H1 (cell line): Measurements from ENCODE around the gene RNF214. TPM values are rescaled to one million over a fixed set of nuclear protein-coding genes. Genes with fewer than 3 reads are reported as not detected.

Experiments used
- CTCF ChIA-PET: fragments of 300-600 bp; sonication (Branson Sonifier 250); formaldehyde crosslinking; loops from one replicate; lab custom pipeline; 2021; ENCODE audit not compliant: partially characterized antibody; lab: Charles Lee
- POLR2A ChIA-PET: fragments of 300-600 bp; sonication (Branson Sonifier 250); formaldehyde crosslinking; loops from one replicate; lab custom pipeline; 2021; ENCODE audit warnings: inconsistent platforms; ENCODE audit not compliant: partially characterized antibody; lab: Charles Lee
- DNase-seq, 2 experiments: peaks; one replicate each; pipeline versions ENCODE4 v3.0.0 to v3.0.0-alpha.2; 2010 to 2022; ENCODE audit warnings: low spot score in 2 of 2, low read depth in 1 of 2, mixed read lengths in 1 of 2
- FAIRE-seq: peaks from 2 replicates; lab custom pipeline; 2011; peaks lifted over from hg19 to GRCh38; lab: Jason Lieb, UNC
- H2AFZ ChIP-seq: 2 replicates; pipeline ENCODE4 v1.8.1; 2012; ENCODE audit warnings: low read length, inconsistent platforms
- H2AK5ac ChIP-seq: 2 replicates; pipeline ENCODE4 v1.6.1; 2013; ENCODE audit warnings: low read depth, low read length
- H2BK120ac ChIP-seq: replicated peaks from 2 replicates; pipeline ENCODE3; 2013; ENCODE audit warnings: low read depth, low read length, inconsistent platforms
- H2BK12ac ChIP-seq: 2 replicates; pipeline ENCODE4 v1.6.1; 2013; ENCODE audit warnings: low read depth, low read length
- H2BK15ac ChIP-seq: 2 replicates; pipeline ENCODE4 v1.6.1; 2013; ENCODE audit warnings: low read length
- H2BK20ac ChIP-seq: 2 replicates; pipeline ENCODE4 v1.6.1; 2013; ENCODE audit warnings: low read length
- H2BK5ac ChIP-seq: 2 replicates; pipeline ENCODE4 v1.6.1; 2013; ENCODE audit warnings: low read depth, low read length
- H3K14ac ChIP-seq: 2 replicates; pipeline ENCODE4 v1.6.1; 2013; ENCODE audit warnings: inconsistent platforms; ENCODE audit not compliant: insufficient read length
- H3K18ac ChIP-seq: 2 replicates; pipeline ENCODE4 v1.6.1; 2013; ENCODE audit warnings: low read length; ENCODE audit errors: extremely low read depth
- H3K23ac ChIP-seq: 2 replicates; pipeline ENCODE4 v1.6.1; 2013; ENCODE audit warnings: inconsistent platforms; ENCODE audit not compliant: insufficient read length
- H3K23me2 ChIP-seq: 2 replicates; pipeline ENCODE4 v1.6.1; 2013; ENCODE audit warnings: low read depth, low read length
- H3K27ac ChIP-seq: 2 replicates; pipeline ENCODE4 v1.6.1; 2011; ENCODE audit warnings: low read depth, low read length, inconsistent platforms
- H3K27me3 ChIP-seq, 4 experiments: replicated peaks in 1 of 4; 1 replicate in 1 of 4; 2 replicates in 3 of 4; pipeline versions ENCODE4 v1.6.1 to v1.8.1; 2011 to 2013; ENCODE audit warnings: low read length in 3 of 4, mild to moderate bottlenecking in 3 of 4, inconsistent platforms in 2 of 4, mixed read lengths in 2 of 4, moderate library complexity in 1 of 4; ENCODE audit not compliant: control insufficient read depth in 3 of 4, insufficient read depth in 3 of 4; ENCODE audit errors: extremely low read depth in 1 of 4
- H3K36me3 ChIP-seq, 4 experiments: 2 replicates each; pipeline versions ENCODE4 v1.6.1 to v1.8.1; 2011 to 2013; ENCODE audit warnings: mild to moderate bottlenecking in 4 of 4, low read length in 3 of 4, moderate library complexity in 2 of 4, control low read depth in 1 of 4, inconsistent platforms in 1 of 4; ENCODE audit not compliant: insufficient read depth in 4 of 4, control insufficient read depth in 2 of 4
- H3K4ac ChIP-seq: replicated peaks from 2 replicates; pipeline ENCODE3; 2013; ENCODE audit warnings: low read length, low read depth, mixed read lengths, inconsistent platforms; ENCODE audit not compliant: insufficient read length
- H3K4me1 ChIP-seq, 4 experiments: replicated peaks in 1 of 4; 1 replicate in 1 of 4; 2 replicates in 3 of 4; pipeline versions ENCODE4 v1.6.1 to v1.8.1; 2011 to 2013; ENCODE audit warnings: low read length in 3 of 4, inconsistent platforms in 2 of 4, mixed read lengths in 1 of 4; ENCODE audit not compliant: insufficient read depth in 4 of 4, control insufficient read depth in 3 of 4
- H3K4me2 ChIP-seq, 2 experiments: 2 replicates each; pipeline versions ENCODE4 v1.6.1 to v1.8.1; 2011 to 2013; ENCODE audit warnings: low read depth in 2 of 2, low read length in 2 of 2, control low read depth in 1 of 2, inconsistent platforms in 1 of 2, mild to moderate bottlenecking in 1 of 2; ENCODE audit not compliant: insufficient read depth in 1 of 2
- H3K4me3 ChIP-seq, 4 experiments: fragments of 200-600, 300-600 bp in 1 of 4; sonication (generic), shearing (Covaris generic), sonication (Bioruptor Twin) in 1 of 4; 2 replicates each; pipeline versions ENCODE4 v1.5.1 to v1.8.1; 2011 to 2016; ENCODE audit warnings: low read length in 4 of 4, low read depth in 3 of 4, control low read depth in 2 of 4, inconsistent platforms in 2 of 4, mild to moderate bottlenecking in 2 of 4, mixed read lengths in 1 of 4, moderate library complexity in 1 of 4; ENCODE audit not compliant: insufficient read depth in 2 of 4; ENCODE audit errors: extremely low read depth in 1 of 4
- H3K56ac ChIP-seq: replicated peaks from 2 replicates; pipeline ENCODE3; 2013; ENCODE audit warnings: low read depth, mild to moderate bottlenecking, mixed read lengths, low read length, inconsistent platforms; ENCODE audit not compliant: insufficient read length
- H3K79me1 ChIP-seq: 2 replicates; pipeline ENCODE4 v1.6.1; 2013; ENCODE audit warnings: low read depth, low read length, control low read depth
- H3K79me2 ChIP-seq, 2 experiments: 2 replicates each; pipeline versions ENCODE4 v1.6.1 to v1.8.1; 2012 to 2013; ENCODE audit warnings: low read length in 2 of 2, mild to moderate bottlenecking in 2 of 2, inconsistent platforms in 1 of 2; ENCODE audit not compliant: insufficient read depth in 2 of 2, control insufficient read depth in 1 of 2
- H3K9ac ChIP-seq, 4 experiments: replicated peaks in 1 of 4; 1 replicate in 1 of 4; 2 replicates in 3 of 4; pipeline versions ENCODE4 v1.6.1 to v1.8.1; 2011 to 2013; ENCODE audit warnings: low read depth in 3 of 4, low read length in 3 of 4, control low read depth in 2 of 4, mild to moderate bottlenecking in 2 of 4, moderate library complexity in 2 of 4, inconsistent platforms in 1 of 4; ENCODE audit errors: extremely low read depth in 1 of 4
- H3K9me3 ChIP-seq, 2 experiments: 2 replicates each; pipeline versions ENCODE4 v1.6.1 to v1.8.1; 2012 to 2013; ENCODE audit warnings: mild to moderate bottlenecking in 2 of 2, moderate library complexity in 2 of 2, control low read depth in 1 of 2, inconsistent platforms in 1 of 2, low read depth in 1 of 2, low read length in 1 of 2, mixed read lengths in 1 of 2; ENCODE audit not compliant: insufficient read depth in 2 of 2
- H4K20me1 ChIP-seq, 2 experiments: replicated peaks in 1 of 2; 2 replicates each; pipeline versions ENCODE3 to v1.8.1; 2011 to 2013; ENCODE audit warnings: inconsistent platforms in 2 of 2, low read length in 2 of 2, mild to moderate bottlenecking in 1 of 2; ENCODE audit not compliant: insufficient read depth in 2 of 2, control insufficient read depth in 1 of 2
- H4K5ac ChIP-seq: 2 replicates; pipeline ENCODE4 v1.6.1; 2013; ENCODE audit warnings: low read length, low read depth, mixed read lengths, inconsistent platforms; ENCODE audit not compliant: insufficient read length
- H4K8ac ChIP-seq: 2 replicates; pipeline ENCODE4 v1.8.0; 2013; ENCODE audit warnings: mild to moderate bottlenecking, moderate library complexity, low read length, inconsistent platforms; ENCODE audit not compliant: insufficient read depth; ENCODE audit errors: extremely low read depth
- H4K91ac ChIP-seq: replicated peaks from 2 replicates; pipeline ENCODE3; 2013; ENCODE audit warnings: low read length, mixed read lengths, inconsistent platforms; ENCODE audit not compliant: insufficient read length
- CEBPB ChIP-seq: IDR thresholded peaks from 2 replicates; pipeline ENCODE4 v1.6.1; 2012; ENCODE audit warnings: low read depth, low read length
- CHD1 ChIP-seq: IDR thresholded peaks from 2 replicates; pipeline ENCODE4 v1.6.1; 2012; ENCODE audit warnings: low read depth, low read length, improper control_type of control experiment
- CHD2 ChIP-seq: IDR thresholded peaks from 2 replicates; pipeline ENCODE4 v1.6.1; 2012; ENCODE audit warnings: low read length, improper control_type of control experiment
- CREB1 ChIP-seq: IDR thresholded peaks from 2 replicates; pipeline ENCODE4 v1.6.1; 2012; ENCODE audit warnings: inconsistent platforms
- FOSL1 ChIP-seq: IDR thresholded peaks from 2 replicates; pipeline ENCODE4 v1.6.1; 2011; ENCODE audit warnings: mild to moderate bottlenecking, low read depth, low read length, moderate library complexity; ENCODE audit not compliant: insufficient read depth
- GABPA ChIP-seq: IDR thresholded peaks from 2 replicates; pipeline ENCODE4 v1.6.1; 2011; ENCODE audit warnings: mild to moderate bottlenecking, low read length, moderate library complexity, borderline replicate concordance; ENCODE audit not compliant: insufficient read depth
- HDAC6 ChIP-seq: IDR thresholded peaks from one replicate; pipeline ENCODE4 v1.7.1; 2012; ENCODE audit warnings: low read depth, mild to moderate bottlenecking, inconsistent platforms, low read length, moderate library complexity
- KDM4A ChIP-seq: IDR thresholded peaks from one replicate; pipeline ENCODE4 v1.7.1; 2012; ENCODE audit warnings: low read depth, mild to moderate bottlenecking, moderate library complexity, low read length, inconsistent platforms; ENCODE audit not compliant: severe bottlenecking
- KDM5A ChIP-seq: fragments of 200-600 bp; IDR thresholded peaks from 2 replicates; pipeline ENCODE4 v1.7.1; 2012; ENCODE audit warnings: mild to moderate bottlenecking, low read length, inconsistent platforms, mixed read lengths
- NANOG ChIP-seq: IDR thresholded peaks from 2 replicates; pipeline ENCODE4 v1.6.1; 2011; ENCODE audit warnings: low read length, low read depth, mild to moderate bottlenecking, inconsistent platforms; ENCODE audit not compliant: insufficient read depth, poor library complexity, severe bottlenecking
- POLR2AphosphoS5 ChIP-seq: IDR thresholded peaks from 2 replicates; pipeline ENCODE4 v1.6.1; 2011; ENCODE audit warnings: low read depth, low read length
- SP4 ChIP-seq: IDR thresholded peaks from 2 replicates; pipeline ENCODE4 v1.6.1; 2012; ENCODE audit warnings: low read length, inconsistent platforms
- SUZ12 ChIP-seq: fragments of 200-600 bp; sonication (generic); IDR thresholded peaks from 2 replicates; pipeline ENCODE4 v1.6.1; 2012; ENCODE audit warnings: mild to moderate bottlenecking, inconsistent platforms, low read length, moderate library complexity, mixed read lengths
- TBP ChIP-seq: IDR thresholded peaks from 2 replicates; pipeline ENCODE4 v1.6.1; 2011; ENCODE audit warnings: low read depth, low read length, improper control_type of control experiment
- ZNF274 ChIP-seq: IDR thresholded peaks from 2 replicates; pipeline ENCODE4 v1.7.0; 2012; ENCODE audit warnings: low read length, borderline replicate concordance; ENCODE audit errors: extremely low read depth
- WGBS, 2 experiments: shearing (Covaris generic) in 1 of 2; methylation state at CpG; one replicate each; pipeline versions ENCODE4 v1.1.6 to v1.1.7; 2013 to 2015; ENCODE audit warnings: low lambda C conversion rate in 2 of 2, mixed read lengths in 2 of 2, inconsistent platforms in 1 of 2, low coverage in 1 of 2, missing lambda C conversion rate in 1 of 2; ENCODE audit not compliant: insufficient replicate concordance in 2 of 2, insufficient coverage in 1 of 2, insufficient read length in 1 of 2; ENCODE audit errors: extremely low coverage in 1 of 2, missing lambda C conversion rate in 1 of 2; 5-methylcytosine and 5-hydroxymethylcytosine counted together
- polyA plus RNA-seq, 7 experiments: library from polyadenylated mRNA; depleted of rRNA in 3 of 7; stranded (reverse) in 5 of 7; unstranded in 2 of 7; fragments of >200 nt in 5 of 7; fragments of 200-250 nt in 2 of 7; gene quantifications; 1 replicate in 5 of 7; 2 replicates in 1 of 7; 4 replicates in 1 of 7; pipeline versions ENCODE4 v1.2.1 to v1.2.3, GENCODE V29; 2011 to 2013; ENCODE audit warnings: missing spikeins in 2 of 7, mixed read lengths in 2 of 7
- total RNA-seq: library from RNA; stranded (reverse); fragmentation: NEBNext Ultra II Directional; extraction: Animal tissue kit (Norgen Biotek cat#: 25700); gene quantifications from 2 replicates; pipeline ENCODE4 v1.2.1, GENCODE V29; 2021

Gene RNF214
- total and polyA plus RNA-seq, 2 of the 8 experiments (the other 6 are each of a cell fraction or from before 2014, with no cell fraction given) = 34.9 to 35.6 TPM

GRCh38 chr11:117203069-117203407 lies 29.4 kb upstream of the RNF214 start:
- no peak overlapping the region for H3K23ac ChIP-seq
- POLR2A ChIA-PET = interaction anchor here (1.0 to 10.3 kb wide), 8 partner anchors 8 to 55 kb away, joined by 3 to 153 read pairs (median 6); partner anchors contain the start of genes PCSK7, RNF214 and SIDT2
- H4K5ac ChIP-seq = no peak overlapping the region
- no peak overlapping the region for H2BK12ac ChIP-seq
- H2AK5ac ChIP-seq = no peak overlapping the region
- H2BK5ac ChIP-seq = no peak overlapping the region; the same call in 1 of the 2 replicates
- H3K79me2 ChIP-seq = peaks cover 0 to 14% of the 10 kb centered on the region in 2 experiments; a peak in 1 of 4 replicates
- H3K56ac ChIP-seq = no peak overlapping the region
- no peak overlapping the region for H2BK120ac ChIP-seq
- H3K27ac ChIP-seq = no peak overlapping the region
- peaks cover 2 to 8% (median 5%) of the 10 kb centered on the region in 4 experiments; a peak in 3 of 8 replicates for H3K36me3 ChIP-seq
- no peaks in the 10 kb centered on the region; the same call in 1 of the 2 replicates for H3K79me1 ChIP-seq
- no peak overlapping the region for H4K91ac ChIP-seq
- CTCF ChIA-PET = interaction anchor here (0.9 to 18.7 kb wide), 7 partner anchors 8 to 459 kb away, joined by 3 to 449 read pairs (median 8); partner anchors contain the start of genes PAFAH1B2, PCSK7, RNF214 and SIDT2
- H3K4ac ChIP-seq = no peak overlapping the region
- DNase-seq = no peak
- H3K4me3 ChIP-seq = no peak overlapping the region
- peak overlapping the region; percentile 86; the same call in 1 of the 2 replicates for H4K8ac ChIP-seq
- no peak overlapping the region for H3K9ac ChIP-seq
- no peak overlapping the region for H2BK15ac ChIP-seq
- no peak for FAIRE-seq
- H3K14ac ChIP-seq = no peak overlapping the region
- H3K4me1 ChIP-seq = peaks cover 7 to 29% (median 26%) of the 10 kb centered on the region in 4 experiments
- H2AFZ ChIP-seq = no peak overlapping the region
- no peak overlapping the region for H3K18ac ChIP-seq
- H3K9me3 ChIP-seq = no peaks in the 10 kb centered on the region
- peaks cover 6% of the 10 kb centered on the region; the same call in 1 of the 2 replicates for H3K23me2 ChIP-seq
- H3K27me3 ChIP-seq = no peaks in the 10 kb centered on the region; a peak in 1 of 7 replicates
- 93% methylated on average over 10 of the region's 10 CpGs; no CpG with 5 or more reads in 1 of the 2 experiments for WGBS, 2 experiments
- H3K4me2 ChIP-seq = no peak overlapping the region
- H2BK20ac ChIP-seq = no peak overlapping the region
- H4K20me1 ChIP-seq = no peaks in the 10 kb centered on the region
- TF ChIP-seq TBP (no peak), NANOG (no peak), SP4 (no peak), GABPA (no peak), CHD1 (no peak), KDM4A (no peak), POLR2AphosphoS5 (no peak), CEBPB (no peak), HDAC6 (no peak), SUZ12 (no peak), KDM5A (no peak), CHD2 (no peak), FOSL1 (no peak), ZNF274 (no peak), CREB1 (no peak)
